Naive thymus-derived CD4-positive, alpha-beta T cell (primary cell): ENCODE measurements around the gene EXT2. TPM values are rescaled to one million over a fixed set of nuclear protein-coding genes. Genes with fewer than 3 reads are reported as not detected.

Experiments used
- ATAC-seq: fragments of 150-1000 bp; cut with Tn5 transposase; 2 replicates; pipeline ENCODE4 v1.10.0; 2021; ENCODE audit warnings: mild to moderate bottlenecking, moderate library complexity
- CTCF ChIA-PET: fragments of 350-600 bp; sonication (Branson Sonifier 250); formaldehyde crosslinking; loops from one replicate; lab custom pipeline; 2021; ENCODE audit warnings: antibody characterized with exemption; lab: Charles Lee
- POLR2A ChIA-PET: fragments of 350-600 bp; sonication (Branson Sonifier 250); formaldehyde crosslinking; loops from one replicate; lab custom pipeline; 2021; ENCODE audit warnings: antibody characterized with exemption, inconsistent platforms; lab: Charles Lee
- DNase-seq, 9 donors: peaks; one replicate each; pipeline versions ENCODE4 v3.0.0 to v3.0.0-alpha.2; 2020 to 2022; ENCODE audit warnings: mixed read lengths in 1 of 9
- H3K27ac ChIP-seq: one replicate; pipeline ENCODE4 v1.7.0; 2013; ENCODE audit warnings: mild to moderate bottlenecking, low read depth, low read length, moderate library complexity
- H3K27me3 ChIP-seq, 2 donors: one replicate each; pipeline ENCODE4 v1.7.0; 2013; ENCODE audit warnings: low read length in 2 of 2, mild to moderate bottlenecking in 2 of 2, moderate library complexity in 2 of 2; ENCODE audit not compliant: control insufficient read depth in 2 of 2, insufficient read depth in 2 of 2
- H3K36me3 ChIP-seq, 3 experiments: 1 replicate in 2 of 3; 2 replicates in 1 of 3; pipeline ENCODE4 v1.7.0; 2013; ENCODE audit warnings: low read length in 3 of 3, mild to moderate bottlenecking in 3 of 3, moderate library complexity in 1 of 3; ENCODE audit not compliant: insufficient read depth in 3 of 3, control insufficient read depth in 2 of 3
- H3K4me1 ChIP-seq, 2 donors: one replicate each; pipeline ENCODE4 v1.7.0; 2013; ENCODE audit warnings: low read length in 2 of 2, mild to moderate bottlenecking in 2 of 2, moderate library complexity in 1 of 2; ENCODE audit not compliant: control insufficient read depth in 2 of 2, insufficient read depth in 2 of 2
- H3K4me3 ChIP-seq: 2 replicates; pipeline ENCODE4 v1.7.0; 2013; ENCODE audit warnings: mild to moderate bottlenecking, low read length
- H3K9me3 ChIP-seq, 3 experiments: 1 replicate in 2 of 3; 2 replicates in 1 of 3; pipeline ENCODE4 v1.7.0; 2013; ENCODE audit warnings: low read length in 3 of 3; ENCODE audit not compliant: control insufficient read depth in 2 of 3
- H3K27ac Mint-ChIP-seq, 9 donors: one replicate each; pipeline ENCODE4 v1.8.0; 2020 to 2022; ENCODE audit warnings: mixed read lengths in 9 of 9, mild to moderate bottlenecking in 8 of 9, moderate library complexity in 5 of 9, inconsistent platforms in 2 of 9
- H3K27me3 Mint-ChIP-seq, 5 donors: one replicate each; pipeline ENCODE4 v1.8.0; 2021 to 2022; ENCODE audit warnings: mixed read lengths in 5 of 5, mild to moderate bottlenecking in 1 of 5
- H3K36me3 Mint-ChIP-seq, 5 donors: one replicate each; pipeline ENCODE4 v1.8.0; 2020 to 2022; ENCODE audit warnings: mixed read lengths in 5 of 5, mild to moderate bottlenecking in 3 of 5, inconsistent platforms in 1 of 5
- H3K4me1 Mint-ChIP-seq, 7 donors: one replicate each; pipeline ENCODE4 v1.8.0; 2020 to 2022; ENCODE audit warnings: mixed read lengths in 7 of 7, mild to moderate bottlenecking in 3 of 7, inconsistent platforms in 1 of 7
- H3K4me3 Mint-ChIP-seq, 10 donors: one replicate each; pipeline ENCODE4 v1.8.0; 2020 to 2022; ENCODE audit warnings: mild to moderate bottlenecking in 10 of 10, mixed read lengths in 10 of 10, moderate library complexity in 6 of 10, inconsistent platforms in 2 of 10
- H3K9me3 Mint-ChIP-seq, 11 donors: one replicate each; pipeline ENCODE4 v1.8.0; 2020 to 2022; ENCODE audit warnings: mixed read lengths in 11 of 11, mild to moderate bottlenecking in 4 of 11, inconsistent platforms in 1 of 11, moderate library complexity in 1 of 11
- intact Hi-C, 2 donors: fragments of 100-400 bp; cut with micrococcal nuclease; formaldehyde crosslinking; loops; one replicate each; pipeline ENCODE4 v1.15.1; 2023
- polyA plus RNA-seq, 2 donors: library from polyadenylated mRNA; unstranded; fragments of 300-500 nt; fragmentation: Illumina TruSeq; gene quantifications; one replicate each; pipeline ENCODE4 v1.2.3, GENCODE V29; 2021
- total RNA-seq, 6 experiments: library from RNA in 5 of 6; stranded (reverse) in 5 of 6; gene quantifications; 1 replicate in 5 of 6; 2 replicates in 1 of 6; pipeline ENCODE4 v1.2.3 and lab custom pipeline; 2021 to 2026

The EXT2 gene
- total and polyA plus RNA-seq, 7 experiments from 2014 or later: 27.2 to 43.9 (median 31.5) TPM

DNA sequence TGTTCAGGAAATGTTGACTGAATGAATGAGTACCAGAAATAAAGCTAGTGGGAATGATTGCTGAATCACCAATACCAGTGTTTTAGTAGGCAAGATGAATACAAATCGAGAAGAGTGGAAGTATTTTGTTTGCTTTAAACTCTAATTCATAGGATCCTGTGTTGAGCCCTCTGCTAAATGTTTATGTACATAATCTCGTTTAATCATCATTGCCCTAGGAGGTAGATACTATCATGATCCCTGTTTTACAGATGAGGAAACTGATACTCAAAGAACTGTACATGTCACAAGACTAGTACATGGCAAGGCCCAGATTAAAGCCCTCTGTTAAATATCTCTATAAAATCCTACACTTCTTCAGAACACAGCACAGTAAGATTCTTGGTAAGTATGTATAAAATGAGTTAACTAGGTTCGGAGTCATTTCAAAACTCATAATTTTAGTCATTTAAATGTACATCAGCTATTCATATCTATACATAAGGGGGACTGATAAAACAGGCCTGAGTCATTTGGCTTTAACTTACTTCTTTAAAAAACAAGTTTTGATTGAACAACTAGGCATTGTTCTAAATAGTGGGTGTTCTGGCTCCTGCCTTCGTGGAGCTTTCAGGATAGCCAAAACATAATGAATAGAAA is 97.1 kb downstream of the EXT2 start:
- H3K9me3 ChIP-seq: peaks cover 0 to 14% (median 0%) of the 10 kb centered on the region in 3 experiments
- Mint-ChIP-seq H3K9me3 (peaks cover 0 to 26% (median 14%) of the 10 kb centered on the region in 11 donors), H3K36me3 (peaks cover 35 to 87% (median 76%) of the 10 kb centered on the region in 5 donors), H3K4me3 (no peak overlapping the region), H3K4me1 (peaks cover 0 to 8% (median 4%) of the 10 kb centered on the region in 7 donors), H3K27ac (no peak overlapping the region), H3K27me3 (no peaks in the 10 kb centered on the region)
- H3K36me3 ChIP-seq: peaks cover 0 to 15% (median 0%) of the 10 kb centered on the region in 3 experiments
- H3K4me3 ChIP-seq: no peak overlapping the region
- no peak for ATAC-seq
- intact Hi-C loops: no loop called here
- no peaks in the 10 kb centered on the region for H3K27me3 ChIP-seq
- H3K27ac ChIP-seq: no peak overlapping the region
- no peak for DNase-seq
- ChIA-PET CTCF (no interaction called here), POLR2A (no interaction called here)
- no peaks in the 10 kb centered on the region for H3K4me1 ChIP-seq

DNA sequence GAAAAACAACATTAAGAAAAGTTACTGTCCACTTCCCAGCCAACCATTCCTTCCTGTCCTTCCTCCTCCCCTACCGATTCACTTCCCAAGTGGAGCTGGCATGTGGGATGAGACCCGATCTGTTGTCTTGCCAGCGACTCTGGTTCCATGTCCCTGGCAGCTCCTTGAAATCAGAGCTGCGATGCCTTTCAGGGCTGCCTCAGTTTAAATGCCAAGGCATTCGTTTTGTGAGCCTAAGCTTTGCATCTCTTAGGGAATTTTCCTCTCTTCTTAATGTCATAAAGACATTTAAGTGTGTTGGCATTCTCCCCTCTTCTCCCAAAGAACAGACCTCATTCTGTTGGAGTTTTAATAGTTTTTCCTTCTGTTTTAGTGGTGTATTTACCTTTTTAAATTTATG is 98.4 kb downstream of the EXT2 start:
- Mint-ChIP-seq H3K36me3 (peaks cover 37 to 87% (median 76%) of the 10 kb centered on the region in 5 donors), H3K27me3 (no peaks in the 10 kb centered on the region), H3K27ac (peak overlapping the region in 2 of 9 donors; percentile 63 to 65), H3K9me3 (peaks cover 0 to 14% (median 4%) of the 10 kb centered on the region in 11 donors), H3K4me3 (no peak overlapping the region), H3K4me1 (peaks cover 0 to 8% (median 4%) of the 10 kb centered on the region in 7 donors)
- Histone ChIP-seq H3K27me3 (no peaks in the 10 kb centered on the region), H3K4me3 (no peak overlapping the region), H3K4me1 (no peaks in the 10 kb centered on the region), H3K36me3 (peaks cover 0 to 11% (median 0%) of the 10 kb centered on the region in 3 experiments), H3K9me3 (peaks cover 0 to 3% (median 0%) of the 10 kb centered on the region in 3 experiments), H3K27ac (no peak overlapping the region)
- DNase-seq (no peak), ATAC-seq (no peak)
- POLR2A ChIA-PET: no interaction called here
- intact Hi-C loops: no loop called here
- CTCF ChIA-PET: no interaction called here

DNA sequence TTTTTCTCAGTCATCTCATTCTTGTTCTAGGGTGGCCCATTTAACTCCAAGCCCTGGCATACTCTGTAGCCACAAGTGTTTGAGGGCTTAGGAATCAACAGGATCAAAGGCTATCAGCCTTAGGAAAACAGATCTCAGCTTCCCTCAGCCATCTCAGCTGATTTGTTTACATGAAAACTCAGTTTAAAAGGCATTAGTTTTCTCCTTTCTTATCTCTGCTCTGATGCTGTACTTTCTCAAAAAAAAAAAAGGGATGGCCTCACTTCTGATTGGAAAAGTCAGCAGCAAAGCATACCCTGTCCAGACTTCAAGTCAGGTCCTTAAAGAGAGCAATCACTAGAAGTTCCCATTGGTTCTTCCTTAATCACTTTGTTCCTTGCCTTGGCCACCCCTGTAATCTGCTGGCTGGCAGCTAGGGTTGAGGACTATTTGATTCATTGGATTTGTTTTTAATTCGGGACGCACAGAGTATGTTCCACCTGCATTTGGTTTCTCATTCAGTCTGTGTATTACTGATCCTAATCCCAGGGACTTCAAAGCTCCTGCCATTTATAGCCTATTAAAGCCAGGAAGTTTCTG is 102.8 kb downstream of the EXT2 start:
- Histone ChIP-seq H3K4me1 (no peaks in the 10 kb centered on the region), H3K9me3 (no peaks in the 10 kb centered on the region), H3K27ac (no peak overlapping the region), H3K36me3 (peaks cover 0 to 28% (median 6%) of the 10 kb centered on the region in 3 experiments), H3K27me3 (no peaks in the 10 kb centered on the region), H3K4me3 (no peak overlapping the region)
- no peak for DNase-seq
- H3K4me3 Mint-ChIP-seq: no peak overlapping the region
- H3K27ac Mint-ChIP-seq: peak overlapping the region in 1 of 9 donors; percentile 21
- H3K36me3 Mint-ChIP-seq: peaks cover 37 to 93% (median 75%) of the 10 kb centered on the region in 5 donors
- peaks cover 0 to 4% (median 0%) of the 10 kb centered on the region in 7 donors for H3K4me1 Mint-ChIP-seq
- no peaks in the 10 kb centered on the region for H3K27me3 Mint-ChIP-seq
- H3K9me3 Mint-ChIP-seq: peaks cover 0 to 5% (median 0%) of the 10 kb centered on the region in 11 donors
- CTCF ChIA-PET: no interaction called here
- ATAC-seq: no peak
- POLR2A ChIA-PET: no interaction called here
- intact Hi-C loops: no loop called here

DNA sequence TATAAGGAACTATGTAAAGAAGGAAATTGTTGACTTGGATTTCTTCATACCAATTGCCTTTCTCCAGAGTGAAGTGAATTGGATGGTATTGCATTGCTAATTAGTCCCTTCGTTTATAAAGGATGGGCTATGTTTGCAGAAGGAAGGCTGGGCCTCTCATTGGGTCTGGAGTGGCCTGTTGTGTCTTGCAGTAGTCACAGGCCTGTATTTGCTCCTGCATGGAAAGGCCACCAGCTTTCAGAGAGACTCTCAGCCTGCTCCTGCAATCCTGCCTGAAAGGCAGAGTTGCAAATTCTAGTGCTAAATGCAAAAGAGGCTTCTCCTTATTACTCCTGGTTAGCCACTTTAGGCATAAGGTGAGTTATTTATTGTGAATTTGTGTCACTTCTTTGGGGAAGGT is 103.8 kb downstream of the EXT2 start:
- Mint-ChIP-seq H3K27me3 (no peaks in the 10 kb centered on the region), H3K36me3 (peaks cover 34 to 94% (median 71%) of the 10 kb centered on the region in 5 donors), H3K4me1 (peaks cover 0 to 4% (median 0%) of the 10 kb centered on the region in 7 donors), H3K4me3 (no peak overlapping the region), H3K27ac (no peak overlapping the region), H3K9me3 (peaks cover 0 to 5% (median 0%) of the 10 kb centered on the region in 11 donors)
- DNase-seq (no peak), ATAC-seq (no peak)
- POLR2A ChIA-PET: no interaction called here
- Histone ChIP-seq H3K4me1 (no peaks in the 10 kb centered on the region), H3K36me3 (peaks cover 0 to 28% (median 6%) of the 10 kb centered on the region in 3 experiments), H3K4me3 (no peak overlapping the region), H3K9me3 (no peaks in the 10 kb centered on the region), H3K27me3 (no peaks in the 10 kb centered on the region), H3K27ac (no peak overlapping the region)
- CTCF ChIA-PET: no interaction called here
- intact Hi-C loops: no loop called here

DNA sequence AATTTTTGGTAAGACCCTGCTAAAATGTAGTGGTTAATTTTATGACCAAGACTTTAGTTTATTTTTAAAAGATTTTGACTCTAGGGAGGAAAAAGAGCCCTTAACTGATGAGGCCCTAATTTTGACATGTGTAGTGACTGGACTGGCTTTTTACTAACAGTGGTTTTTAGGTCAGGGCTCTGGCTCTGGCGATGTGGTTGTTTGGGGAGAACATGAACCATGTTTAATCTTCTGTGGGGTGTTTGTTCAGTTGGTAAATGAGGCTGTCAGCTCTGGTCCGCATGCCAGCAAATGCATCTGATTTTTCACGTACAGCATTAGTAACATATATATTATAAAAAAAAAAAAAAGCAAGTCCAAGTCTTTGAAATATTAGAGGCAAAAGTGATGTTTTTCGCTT is 104.3 kb downstream of the EXT2 start:
- peaks cover 30 to 93% (median 67%) of the 10 kb centered on the region in 5 donors for H3K36me3 Mint-ChIP-seq

DNA sequence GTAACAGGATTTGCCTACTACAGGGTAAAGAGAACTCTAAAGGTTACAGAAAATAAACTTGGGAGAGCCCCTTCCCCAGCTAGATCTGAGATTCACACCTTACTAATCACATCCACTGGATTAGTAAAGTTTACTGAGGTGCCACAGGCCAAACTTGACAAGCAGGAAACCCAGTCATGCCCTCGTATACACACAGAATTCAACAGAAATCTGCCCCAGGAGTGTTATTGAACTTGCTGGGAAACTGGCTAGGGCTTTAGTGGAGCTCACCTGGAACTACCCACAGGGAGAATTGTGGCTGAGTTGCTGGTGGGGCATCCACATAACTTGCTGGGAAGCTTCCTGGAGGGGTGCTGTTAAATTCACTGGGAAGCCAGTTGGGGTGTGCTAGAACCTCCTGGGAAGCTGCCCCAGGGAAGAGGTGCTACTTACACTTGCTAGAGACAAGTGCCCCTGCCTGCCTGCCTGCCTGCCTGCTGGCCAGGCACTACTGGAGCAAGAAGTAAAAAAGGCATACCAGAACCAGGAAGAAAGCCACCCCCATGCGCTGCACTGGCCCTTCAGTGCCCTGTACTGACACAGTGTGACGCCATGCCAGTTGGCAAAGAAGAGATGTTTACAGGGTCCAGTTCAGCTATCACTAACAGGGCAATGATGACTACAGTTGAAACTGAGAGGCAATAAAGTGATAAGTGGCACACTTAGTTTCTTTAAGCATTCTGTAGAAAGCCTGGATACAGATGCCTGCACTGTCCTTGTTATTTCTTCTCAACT is 108.0 kb downstream of the EXT2 start:
- Mint-ChIP-seq H3K9me3 (peaks cover 0 to 2% (median 0%) of the 10 kb centered on the region in 11 donors), H3K36me3 (peaks cover 18 to 97% (median 77%) of the 10 kb centered on the region in 5 donors), H3K4me3 (no peak overlapping the region), H3K27me3 (no peaks in the 10 kb centered on the region), H3K27ac (no peak overlapping the region), H3K4me1 (peaks cover 0 to 4% (median 0%) of the 10 kb centered on the region in 7 donors)
- intact Hi-C loops: no loop called here
- ChIA-PET CTCF (no interaction called here), POLR2A (no interaction called here)
- ATAC-seq: no peak
- no peaks in the 10 kb centered on the region for H3K9me3 ChIP-seq
- no peak for DNase-seq
- H3K36me3 ChIP-seq: peaks cover 0 to 42% (median 6%) of the 10 kb centered on the region in 3 experiments
- H3K27me3 ChIP-seq: no peaks in the 10 kb centered on the region
- no peaks in the 10 kb centered on the region for H3K4me1 ChIP-seq
- no peak overlapping the region for H3K4me3 ChIP-seq
- H3K27ac ChIP-seq: no peak overlapping the region

More for the DNA sequence above, 104.3 kb downstream of the EXT2 start:
- ChIA-PET CTCF (no interaction called here), POLR2A (no interaction called here)
- Histone ChIP-seq H3K4me3 (no peak overlapping the region), H3K27ac (no peak overlapping the region), H3K27me3 (no peaks in the 10 kb centered on the region), H3K4me1 (no peaks in the 10 kb centered on the region), H3K36me3 (peaks cover 0 to 28% (median 6%) of the 10 kb centered on the region in 3 experiments), H3K9me3 (no peaks in the 10 kb centered on the region)
- no peak overlapping the region for H3K27ac Mint-ChIP-seq
- peaks cover 0 to 5% (median 0%) of the 10 kb centered on the region in 11 donors for H3K9me3 Mint-ChIP-seq
- no peak for ATAC-seq
- no peaks in the 10 kb centered on the region for H3K27me3 Mint-ChIP-seq
- DNase-seq: no peak
- no peak overlapping the region for H3K4me3 Mint-ChIP-seq
- peaks cover 0 to 4% (median 0%) of the 10 kb centered on the region in 7 donors for H3K4me1 Mint-ChIP-seq
- intact Hi-C loops: no loop called here
